Astrocyte (in vitro differentiated cells and primary cell): ENCODE measurements around the gene RASSF3. TPM values are rescaled to one million over a fixed set of nuclear protein-coding genes. Genes with fewer than 3 reads are reported as not detected.

Source experiments
- DNase-seq: peaks from one replicate; pipeline ENCODE4 v3.0.0-alpha.2; 2010; ENCODE audit warnings: low read depth
- FAIRE-seq: peaks from 2 replicates; lab custom pipeline; 2011; peaks lifted over from hg19 to GRCh38; lab: Jason Lieb, UNC
- H2AFZ ChIP-seq: 2 replicates; pipeline ENCODE4 v1.6.0; 2012; ENCODE audit warnings: low read depth, low read length, inconsistent platforms
- H3K27ac ChIP-seq: 2 replicates; pipeline ENCODE4 v1.5.1; 2011; ENCODE audit warnings: low read depth, low read length, inconsistent platforms
- H3K27me3 ChIP-seq: 2 replicates; pipeline ENCODE4 v1.6.0; 2011; ENCODE audit warnings: low read length, inconsistent platforms; ENCODE audit not compliant: insufficient read depth
- H3K36me3 ChIP-seq: 2 replicates; pipeline ENCODE4 v1.5.1; 2011; ENCODE audit warnings: low read length, inconsistent platforms; ENCODE audit not compliant: insufficient read depth
- H3K4me1 ChIP-seq: 2 replicates; pipeline ENCODE4 v1.5.1; 2011; ENCODE audit warnings: low read length, inconsistent platforms; ENCODE audit not compliant: insufficient read depth
- H3K4me2 ChIP-seq: 2 replicates; pipeline ENCODE4 v1.6.0; 2012; ENCODE audit warnings: low read length, inconsistent platforms
- H3K4me3 ChIP-seq: 2 replicates; pipeline ENCODE4 v1.5.1; 2011; ENCODE audit warnings: low read depth, mild to moderate bottlenecking, low read length, inconsistent platforms; ENCODE audit not compliant: insufficient read depth
- H3K79me2 ChIP-seq: 2 replicates; pipeline ENCODE4 v1.6.0; 2012; ENCODE audit warnings: mild to moderate bottlenecking, low read length, inconsistent platforms; ENCODE audit not compliant: insufficient read depth
- H3K9ac ChIP-seq: 2 replicates; pipeline ENCODE4 v1.6.0; 2012; ENCODE audit warnings: mild to moderate bottlenecking, low read length, inconsistent platforms
- H3K9me3 ChIP-seq: 2 replicates; pipeline ENCODE4 v1.5.1; 2012; ENCODE audit warnings: low read depth, mild to moderate bottlenecking, low read length, inconsistent platforms; ENCODE audit not compliant: insufficient read depth
- H4K20me1 ChIP-seq: 2 replicates; pipeline ENCODE4 v1.6.0; 2012; ENCODE audit warnings: low read length, inconsistent platforms; ENCODE audit not compliant: insufficient read depth
- H3K27ac Mint-ChIP-seq: one replicate; pipeline ENCODE4 v1.8.0; 2021; ENCODE audit warnings: mild to moderate bottlenecking, mixed read lengths; ENCODE audit not compliant: unreplicated experiment
- H3K27me3 Mint-ChIP-seq: one replicate; pipeline ENCODE4 v1.8.0; 2021; ENCODE audit warnings: low read depth, mixed read lengths; ENCODE audit not compliant: unreplicated experiment
- H3K36me3 Mint-ChIP-seq: one replicate; pipeline ENCODE4 v1.8.0; 2021; ENCODE audit warnings: low read depth, mixed read lengths; ENCODE audit not compliant: unreplicated experiment
- H3K4me1 Mint-ChIP-seq: one replicate; pipeline ENCODE4 v1.8.0; 2021; ENCODE audit warnings: low read depth, mixed read lengths; ENCODE audit not compliant: unreplicated experiment
- H3K4me3 Mint-ChIP-seq: one replicate; pipeline ENCODE4 v1.8.0; 2021; ENCODE audit warnings: mild to moderate bottlenecking, moderate library complexity, mixed read lengths; ENCODE audit not compliant: unreplicated experiment
- H3K9me3 Mint-ChIP-seq: one replicate; pipeline ENCODE4 v1.8.0; 2021; ENCODE audit warnings: mild to moderate bottlenecking, mixed read lengths; ENCODE audit not compliant: unreplicated experiment
- EZH2 ChIP-seq: IDR thresholded peaks from 2 replicates; pipeline ENCODE4 v1.6.1; 2012; ENCODE audit warnings: mild to moderate bottlenecking, low read length, inconsistent platforms; ENCODE audit not compliant: insufficient read depth
- total RNA-seq: library from RNA; stranded (reverse); gene quantifications from 2 replicates; pipeline ENCODE4 v1.2.1, GENCODE V29; 2021
- TF ChIP-seq, protein P1 (sequence below): IDR thresholded peaks from 2 replicates; pipeline ENCODE4 v1.5.1; 2011; ENCODE audit warnings: low read depth, mild to moderate bottlenecking, inconsistent platforms, low read length, moderate library complexity; ENCODE audit not compliant: insufficient read depth

Gene RASSF3
- total RNA-seq, 1 donor from 2014 or later, result 18.3 TPM

DNA sequence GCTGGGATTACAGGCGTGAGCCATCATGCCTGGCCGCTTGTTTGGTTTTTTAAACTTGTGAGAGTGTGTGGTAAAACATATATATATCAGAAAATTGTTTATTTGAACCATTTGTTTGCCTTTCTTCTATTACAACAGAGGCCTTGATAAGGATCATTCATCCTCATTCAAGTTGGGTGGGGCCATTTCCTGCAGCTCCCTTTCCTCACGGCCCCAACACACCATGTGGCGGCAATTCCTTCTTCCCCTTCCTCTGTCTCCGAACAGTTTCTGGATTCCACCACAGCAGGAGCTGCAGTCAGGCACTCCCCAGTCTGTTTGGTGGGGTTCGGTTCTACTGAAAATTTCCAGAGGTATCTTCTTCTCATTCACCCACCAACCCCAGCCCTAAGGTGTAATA lies 42.0 kb upstream of the RASSF3 start:
- Histone ChIP-seq H3K9me3 (peaks cover 5% of the 10 kb centered on the region), H3K4me1 (no peaks in the 10 kb centered on the region), H3K36me3 (no peaks in the 10 kb centered on the region), H3K79me2 (no peaks in the 10 kb centered on the region), H2AFZ (no peak overlapping the region), H4K20me1 (no peaks in the 10 kb centered on the region), H3K9ac (no peak overlapping the region), H3K27ac (no peak overlapping the region), H3K4me3 (no peak overlapping the region), H3K27me3 (no peaks in the 10 kb centered on the region), H3K4me2 (no peak overlapping the region)
- TF ChIP-seq, protein P1, sequence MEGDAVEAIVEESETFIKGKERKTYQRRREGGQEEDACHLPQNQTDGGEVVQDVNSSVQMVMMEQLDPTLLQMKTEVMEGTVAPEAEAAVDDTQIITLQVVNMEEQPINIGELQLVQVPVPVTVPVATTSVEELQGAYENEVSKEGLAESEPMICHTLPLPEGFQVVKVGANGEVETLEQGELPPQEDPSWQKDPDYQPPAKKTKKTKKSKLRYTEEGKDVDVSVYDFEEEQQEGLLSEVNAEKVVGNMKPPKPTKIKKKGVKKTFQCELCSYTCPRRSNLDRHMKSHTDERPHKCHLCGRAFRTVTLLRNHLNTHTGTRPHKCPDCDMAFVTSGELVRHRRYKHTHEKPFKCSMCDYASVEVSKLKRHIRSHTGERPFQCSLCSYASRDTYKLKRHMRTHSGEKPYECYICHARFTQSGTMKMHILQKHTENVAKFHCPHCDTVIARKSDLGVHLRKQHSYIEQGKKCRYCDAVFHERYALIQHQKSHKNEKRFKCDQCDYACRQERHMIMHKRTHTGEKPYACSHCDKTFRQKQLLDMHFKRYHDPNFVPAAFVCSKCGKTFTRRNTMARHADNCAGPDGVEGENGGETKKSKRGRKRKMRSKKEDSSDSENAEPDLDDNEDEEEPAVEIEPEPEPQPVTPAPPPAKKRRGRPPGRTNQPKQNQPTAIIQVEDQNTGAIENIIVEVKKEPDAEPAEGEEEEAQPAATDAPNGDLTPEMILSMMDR, result no peak
- TF ChIP-seq EZH2, result no peak
- FAIRE-seq (no peak), DNase-seq (no peak)
- Mint-ChIP-seq H3K4me3 (no peak overlapping the region), H3K4me1 (peaks cover 7% of the 10 kb centered on the region), H3K36me3 (no peaks in the 10 kb centered on the region), H3K27ac (no peak overlapping the region), H3K9me3 (no peaks in the 10 kb centered on the region), H3K27me3 (peaks cover 13% of the 10 kb centered on the region)

DNA sequence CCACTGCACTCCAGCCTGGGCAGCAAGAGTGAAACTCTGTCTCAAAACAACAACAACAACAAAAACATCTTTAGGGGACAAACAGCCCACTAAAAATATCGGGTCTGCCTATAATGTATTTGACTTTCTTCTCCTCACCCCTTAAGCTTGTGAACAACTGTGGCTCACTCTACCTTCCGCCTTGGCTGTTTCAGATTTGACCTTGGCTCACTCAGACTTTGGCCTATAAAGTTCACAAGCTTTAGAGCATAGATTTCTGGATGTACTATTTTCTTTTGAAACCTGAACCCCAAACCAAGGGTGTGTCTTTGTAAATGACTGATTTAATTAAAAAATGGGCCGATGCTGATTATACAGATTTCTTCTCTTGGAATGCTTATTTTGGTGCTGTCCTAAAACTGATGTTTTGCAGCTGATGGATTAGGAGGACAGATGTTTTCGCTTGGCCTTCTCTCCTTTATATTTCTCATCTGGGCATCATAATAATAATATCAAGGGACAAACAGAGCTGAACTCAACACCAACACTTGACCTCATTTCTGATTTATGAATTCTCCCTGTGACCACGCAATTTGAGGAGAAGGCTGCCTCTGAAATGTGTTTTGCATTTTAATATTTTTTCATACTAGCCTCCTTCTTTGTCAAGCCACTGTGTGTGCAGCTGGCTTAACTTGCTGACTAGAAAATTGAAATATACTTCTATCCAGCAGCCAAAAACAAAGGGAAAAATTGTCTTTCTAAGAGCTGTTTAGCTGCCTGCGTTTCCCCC lies 40.2 kb upstream of the RASSF3 start:
- Mint-ChIP-seq H3K27ac (no peak overlapping the region), H3K36me3 (no peaks in the 10 kb centered on the region), H3K4me3 (no peak overlapping the region), H3K27me3 (peaks cover 13% of the 10 kb centered on the region), H3K9me3 (peaks cover 7% of the 10 kb centered on the region), H3K4me1 (peaks cover 7% of the 10 kb centered on the region)
- H3K4me2 ChIP-seq, result no peak overlapping the region
- H3K9me3 ChIP-seq, result peaks cover 9% of the 10 kb centered on the region
- no peaks in the 10 kb centered on the region for H4K20me1 ChIP-seq
- H2AFZ ChIP-seq, result no peak overlapping the region
- H3K27me3 ChIP-seq, result no peaks in the 10 kb centered on the region
- FAIRE-seq (no peak), DNase-seq (no peak)
- H3K4me3 ChIP-seq, result no peak overlapping the region
- no peaks in the 10 kb centered on the region for H3K4me1 ChIP-seq
- no peaks in the 10 kb centered on the region for H3K79me2 ChIP-seq
- TF ChIP-seq, protein P1, result no peak
- TF ChIP-seq EZH2, result no peak
- no peak overlapping the region for H3K9ac ChIP-seq
- no peaks in the 10 kb centered on the region for H3K36me3 ChIP-seq
- H3K27ac ChIP-seq, result no peak overlapping the region

DNA sequence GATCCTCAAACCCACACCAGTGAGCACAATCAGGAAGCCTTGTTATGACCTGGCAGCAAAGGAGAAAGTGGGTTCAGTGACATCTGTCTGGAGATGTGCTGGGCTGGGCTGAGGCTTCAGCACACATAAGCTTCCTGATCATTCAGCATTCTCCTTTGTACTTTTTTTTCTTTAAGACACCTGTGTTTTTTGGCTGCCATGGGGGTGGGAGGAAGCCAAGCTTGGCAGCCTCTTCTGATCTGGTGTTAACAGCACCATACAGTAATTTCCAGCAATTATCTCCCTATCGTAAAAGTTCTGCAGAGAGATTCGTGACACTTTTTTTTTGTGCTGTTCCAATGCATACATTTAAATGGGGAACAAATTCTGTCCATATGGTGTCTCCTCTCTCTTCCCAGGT lies 38.9 kb upstream of the RASSF3 start:
- Histone ChIP-seq H3K27ac (no peak overlapping the region), H3K9me3 (peaks cover 9% of the 10 kb centered on the region), H3K27me3 (no peaks in the 10 kb centered on the region), H3K79me2 (no peaks in the 10 kb centered on the region), H4K20me1 (no peaks in the 10 kb centered on the region), H3K4me2 (no peak overlapping the region), H2AFZ (no peak overlapping the region), H3K4me1 (no peaks in the 10 kb centered on the region), H3K9ac (no peak overlapping the region), H3K4me3 (no peak overlapping the region), H3K36me3 (no peaks in the 10 kb centered on the region)
- Mint-ChIP-seq H3K36me3 (no peaks in the 10 kb centered on the region), H3K27me3 (peaks cover 13% of the 10 kb centered on the region), H3K27ac (no peak overlapping the region), H3K4me1 (peaks cover 2% of the 10 kb centered on the region), H3K4me3 (no peak overlapping the region), H3K9me3 (peaks cover 13% of the 10 kb centered on the region)
- no peak for TF ChIP-seq EZH2
- TF ChIP-seq, protein P1, result no peak
- FAIRE-seq (no peak), DNase-seq (no peak)
